Parietal lobe (tissue), 1 donor: ENCODE measurements around the gene MID1IP1. TPM values are rescaled to one million over a fixed set of nuclear protein-coding genes. Genes with fewer than 3 reads are reported as not detected.

Source experiments
- total RNA-seq: library from RNA; depleted of rRNA; stranded (reverse); fragments of >200 nt; gene quantifications from one replicate; pipeline ENCODE4 v1.2.3, GENCODE V29; 2014

Gene MID1IP1
- total RNA-seq: 16.0 TPM

GRCh38 chrX:38800981-38801845 is at the start of gene MID1IP1:
TSS of gene MID1IP1 (plus strand) at chrX:38801459. CDS start at chrX:38804947, 3,488 bp downstream.

Other genes starting within 250 kb of the MID1IP1 start
- gene TSPAN7, start 239.9 kb upstream of the MID1IP1 start, total RNA-seq: 81.7 TPM